Skeletal muscle satellite cell (primary cell): Measurements from ENCODE around the gene TMEM130.
"Not testable (repeated sequence)": the region's sequence is repeated elsewhere in the genome, so short reads cannot be mapped to it uniquely, and the experiment has no call there.

Experiments
- H3K27me3 ChIP-seq: 2 replicates; pipeline ENCODE4 v1.7.0; 2013; ENCODE audit warnings: low read length; ENCODE audit not compliant: control insufficient read depth, insufficient read depth
- H3K36me3 ChIP-seq: 2 replicates; pipeline ENCODE4 v1.7.0; 2013; ENCODE audit warnings: mild to moderate bottlenecking, control low read depth, low read length; ENCODE audit not compliant: insufficient read depth
- H3K4me1 ChIP-seq: 2 replicates; pipeline ENCODE4 v1.7.0; 2013; ENCODE audit warnings: low read length; ENCODE audit not compliant: control insufficient read depth, insufficient read depth
- H3K4me2 ChIP-seq: 2 replicates; pipeline ENCODE4 v1.7.0; 2013; ENCODE audit warnings: mild to moderate bottlenecking, low read length
- H3K4me3 ChIP-seq: 2 replicates; pipeline ENCODE4 v1.7.0; 2013; ENCODE audit warnings: low read length
- H3K9ac ChIP-seq: 2 replicates; pipeline ENCODE4 v1.7.0; 2013; ENCODE audit warnings: mild to moderate bottlenecking, low read depth, low read length, moderate library complexity
- H3K9me3 ChIP-seq: replicated peaks from 2 replicates; pipeline ENCODE4 v1.7.0; 2013; ENCODE audit warnings: mild to moderate bottlenecking, control low read depth, low read length

The TMEM130 gene

DNA sequence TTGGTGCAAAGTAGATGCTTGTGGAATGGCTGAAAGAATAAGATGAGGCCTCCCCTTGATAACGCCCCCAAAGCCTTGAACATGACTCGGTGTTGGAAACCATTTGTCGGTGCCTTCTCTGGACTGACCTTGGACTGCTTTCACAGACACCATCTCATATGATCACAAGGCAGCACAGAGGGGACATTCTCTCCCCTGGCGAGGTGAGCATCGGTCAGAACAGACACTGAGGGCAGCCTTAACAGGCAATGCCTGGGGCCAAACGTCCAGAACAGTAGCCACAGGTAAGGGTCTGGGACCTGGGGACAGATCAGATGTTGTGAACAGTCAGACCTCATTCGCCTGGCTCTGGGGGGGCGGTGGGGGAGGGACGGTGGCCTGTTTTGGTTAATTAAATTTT lies 5.7 kb upstream of the TMEM130 start:
- Histone ChIP-seq H3K9ac (no peak overlapping the region), H3K4me3 (no peak overlapping the region), H3K27me3 (peaks cover 7% of the 10 kb centered on the region), H3K4me1 (peaks cover 10% of the 10 kb centered on the region), H3K9me3 (no peaks in the 10 kb centered on the region), H3K4me2 (no peak overlapping the region), H3K36me3 (no peaks in the 10 kb centered on the region)

GRCh38 chr7:98874942-98875341 lies 5.1 kb upstream of the TMEM130 start:
- Histone ChIP-seq H3K36me3 (no peaks in the 10 kb centered on the region), H3K4me3 (no peak overlapping the region), H3K27me3 (peaks cover 8% of the 10 kb centered on the region), H3K4me1 (peaks cover 8% of the 10 kb centered on the region), H3K9ac (no peak overlapping the region), H3K4me2 (no peak overlapping the region), H3K9me3 (no peaks in the 10 kb centered on the region)

GRCh38 chr7:98873610-98874009 lies 3.8 kb upstream of the TMEM130 start:
- not testable (repeated sequence) for H3K4me3 ChIP-seq, H3K9ac ChIP-seq, H3K36me3 ChIP-seq, H3K9me3 ChIP-seq, H3K4me2 ChIP-seq
- H3K27me3 ChIP-seq: peaks cover 21% of the 10 kb centered on the region
- peaks cover 11% of the 10 kb centered on the region for H3K4me1 ChIP-seq

- Histone ChIP-seq H3K4me1 (peaks cover 5% of the 10 kb centered on the region), H3K36me3 (no peaks in the 10 kb centered on the region), H3K27me3 (peaks cover 28% of the 10 kb centered on the region), H3K9me3 (no peaks in the 10 kb centered on the region), H3K4me3 (no peak overlapping the region), H3K4me2 (no peak overlapping the region), H3K9ac (no peak overlapping the region)
Observed at GRCh38 chr7:98872328-98872924, 2.6 kb upstream of the TMEM130 start.

DNA sequence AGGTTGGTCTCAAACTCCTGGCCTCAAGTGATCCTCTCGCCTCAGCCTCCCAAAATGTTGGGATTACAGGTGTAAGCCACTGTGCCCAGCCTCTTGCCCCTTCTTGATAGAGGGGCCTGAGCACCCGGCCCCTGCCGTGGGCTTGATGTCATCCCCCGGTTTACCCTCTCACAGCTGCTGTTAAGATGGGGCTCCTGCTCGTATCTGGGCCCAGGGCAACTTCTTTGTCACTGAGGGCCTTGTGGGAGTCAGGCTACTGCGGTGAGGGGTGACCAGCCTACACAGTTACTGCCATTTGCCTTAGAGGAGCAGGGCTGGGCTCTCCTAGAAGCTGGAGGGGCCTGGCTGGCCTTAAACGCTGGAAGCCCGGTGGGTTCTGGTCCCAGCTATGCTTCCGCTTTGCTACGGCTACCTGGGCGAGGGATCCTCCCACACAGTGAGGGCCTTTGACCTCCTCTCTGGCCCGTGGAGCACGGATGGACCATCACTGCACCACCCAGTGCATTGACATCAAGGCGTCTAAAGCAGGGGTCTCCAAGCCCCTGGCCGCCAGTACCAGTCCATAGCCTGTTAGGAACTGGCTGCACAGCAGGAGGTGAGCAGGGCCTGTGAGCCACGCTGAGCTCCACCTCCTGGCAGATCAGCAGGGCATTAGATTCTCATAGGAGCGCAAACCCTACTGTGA lies 1.1 kb upstream of the TMEM130 start:
- Histone ChIP-seq H3K36me3 (no peaks in the 10 kb centered on the region), H3K9ac (no peak overlapping the region), H3K4me3 (no peak overlapping the region), H3K4me2 (no peak overlapping the region), H3K27me3 (peaks cover 33% of the 10 kb centered on the region), H3K9me3 (no peaks in the 10 kb centered on the region), H3K4me1 (peaks cover 5% of the 10 kb centered on the region)

- no peak overlapping the region for H3K9ac ChIP-seq
- no peaks in the 10 kb centered on the region for H3K9me3 ChIP-seq
- no peaks in the 10 kb centered on the region for H3K36me3 ChIP-seq
- peak overlapping the region; percentile 80 for H3K4me2 ChIP-seq
- peak overlapping the region; percentile 58 for H3K4me3 ChIP-seq
- peaks cover 33% of the 10 kb centered on the region for H3K27me3 ChIP-seq
- peaks cover 11% of the 10 kb centered on the region for H3K4me1 ChIP-seq
Observed at GRCh38 chr7:98870121-98870651, 372 bp upstream of the TMEM130 start.

GRCh38 chr7:98869027-98869596 lies 702 bp downstream of the TMEM130 start:
- Histone ChIP-seq H3K27me3 (peaks cover 33% of the 10 kb centered on the region), H3K9me3 (no peaks in the 10 kb centered on the region), H3K9ac (no peak overlapping the region), H3K4me3 (peak overlapping the region; percentile 58), H3K36me3 (no peaks in the 10 kb centered on the region), H3K4me1 (peaks cover 17% of the 10 kb centered on the region), H3K4me2 (peak overlapping the region; percentile 80)

GRCh38 chr7:98868450-98868849 lies 1.4 kb downstream of the TMEM130 start:
- peaks cover 17% of the 10 kb centered on the region for H3K4me1 ChIP-seq
- H3K27me3 ChIP-seq: peaks cover 33% of the 10 kb centered on the region
- no peaks in the 10 kb centered on the region for H3K9me3 ChIP-seq
- H3K4me3 ChIP-seq: no peak overlapping the region
- H3K36me3 ChIP-seq: no peaks in the 10 kb centered on the region
- H3K4me2 ChIP-seq: no peak overlapping the region
- H3K9ac ChIP-seq: no peak overlapping the region

- H3K27me3 ChIP-seq: peaks cover 38% of the 10 kb centered on the region
- no peaks in the 10 kb centered on the region for H3K36me3 ChIP-seq
- peaks cover 17% of the 10 kb centered on the region for H3K4me1 ChIP-seq
- no peak overlapping the region for H3K4me3 ChIP-seq
- H3K9ac ChIP-seq: no peak overlapping the region
- no peaks in the 10 kb centered on the region for H3K9me3 ChIP-seq
- no peak overlapping the region for H3K4me2 ChIP-seq
Observed at GRCh38 chr7:98866765-98867164, 3.0 kb downstream of the TMEM130 start.

GRCh38 chr7:98866351-98866750 lies 3.5 kb downstream of the TMEM130 start:
- Histone ChIP-seq H3K27me3 (peaks cover 39% of the 10 kb centered on the region), H3K4me1 (peaks cover 17% of the 10 kb centered on the region), H3K4me3 (no peak overlapping the region), H3K9me3 (no peaks in the 10 kb centered on the region), H3K4me2 (no peak overlapping the region), H3K9ac (no peak overlapping the region), H3K36me3 (no peaks in the 10 kb centered on the region)

GRCh38 chr7:98864731-98865453 lies 4.9 kb downstream of the TMEM130 start:
- H3K4me2 ChIP-seq: no peak overlapping the region
- no peak overlapping the region for H3K4me3 ChIP-seq
- H3K4me1 ChIP-seq: peaks cover 17% of the 10 kb centered on the region
- H3K9me3 ChIP-seq: no peaks in the 10 kb centered on the region
- peaks cover 34% of the 10 kb centered on the region for H3K27me3 ChIP-seq
- no peak overlapping the region for H3K9ac ChIP-seq
- no peaks in the 10 kb centered on the region for H3K36me3 ChIP-seq
